Measurements from ENCODE around the gene ATP6V0E2.

ATP6V0E2 gene

GRCh38 chr7:149860821-149861727 lies 12.7 kb upstream of the ATP6V0E2 start:
- Histone ChIP-seq H3K4me3 (replicated peaks; ENCODE audit: insufficient read depth, low read length) (no peak overlapping the region), H3K27me3 (ENCODE audit: insufficient read depth, poor library complexity, severe bottlenecking) (no peaks in the 10 kb centered on the region), H3K27ac (replicated peaks) (no peak overlapping the region)
- TF ChIP-seq POLR2AphosphoS5 (IDR thresholded peaks at IDR 0.05; ENCODE audit: low read depth) (no peak), SPI1 (IDR thresholded peaks at IDR 0.05; ENCODE audit: borderline replicate concordance, low read depth) (no peak), GABPA (IDR thresholded peaks at IDR 0.05; ENCODE audit: low read depth) (no peak), REST (IDR thresholded peaks at IDR 0.05; ENCODE audit: insufficient replicate concordance, low read depth) (peak; percentile 44)
- no peak for DNase-seq (ENCODE audit: low read depth in 1 of 2, low spot score in 1 of 2)

- Histone ChIP-seq H3K27ac (replicated peaks) (no peak overlapping the region), H3K27me3 (ENCODE audit: insufficient read depth, poor library complexity, severe bottlenecking) (no peaks in the 10 kb centered on the region), H3K4me3 (replicated peaks; ENCODE audit: insufficient read depth, low read length) (no peak overlapping the region)
- TF ChIP-seq SPI1 (IDR thresholded peaks at IDR 0.05; ENCODE audit: borderline replicate concordance, low read depth) (no peak), GABPA (IDR thresholded peaks at IDR 0.05; ENCODE audit: low read depth) (no peak), CTCF (IDR thresholded peaks at IDR 0.05; ENCODE audit: insufficient read depth, low read length) (no peak), REST (IDR thresholded peaks at IDR 0.05; ENCODE audit: insufficient replicate concordance, low read depth) (no peak), POLR2AphosphoS5 (IDR thresholded peaks at IDR 0.05; ENCODE audit: low read depth) (no peak)
- DNase-seq (ENCODE audit: low read depth in 1 of 2, low spot score in 1 of 2), result no peak
Measured at GRCh38 chr7:149861728-149862045, 12.1 kb upstream of the ATP6V0E2 start.

- no peak for DNase-seq (ENCODE audit: low read depth in 1 of 2, low spot score in 1 of 2)
- no peak for TF ChIP-seq REST (IDR thresholded peaks at IDR 0.05; ENCODE audit: insufficient replicate concordance, low read depth)
- TF ChIP-seq SPI1 (IDR thresholded peaks at IDR 0.05; ENCODE audit: borderline replicate concordance, low read depth), result no peak
- no peak for TF ChIP-seq GABPA (IDR thresholded peaks at IDR 0.05; ENCODE audit: low read depth)
- no peak for TF ChIP-seq POLR2AphosphoS5 (IDR thresholded peaks at IDR 0.05; ENCODE audit: low read depth)
- TF ChIP-seq CTCF (IDR thresholded peaks at IDR 0.05; ENCODE audit: insufficient read depth, low read length), result no peak
- H3K4me3 ChIP-seq (replicated peaks; ENCODE audit: insufficient read depth, low read length), result no peak overlapping the region
- no peaks in the 10 kb centered on the region for H3K27me3 ChIP-seq (ENCODE audit: insufficient read depth, poor library complexity, severe bottlenecking)
- no peak overlapping the region for H3K27ac ChIP-seq (replicated peaks)
Measured at GRCh38 chr7:149862156-149862555, 11.6 kb upstream of the ATP6V0E2 start.

All from HL-60 (cell line).